Mesenchymal stem cell (in vitro differentiated cells and primary cell): ENCODE results near the gene DLST.

ENCODE experiments used
- DNase-seq: peaks from one replicate; pipeline ENCODE4 v3.0.0-alpha.2; 2013
- H2AFZ ChIP-seq: one replicate; pipeline ENCODE4 v1.6.1; 2013; ENCODE audit warnings: low read depth, mild to moderate bottlenecking, control low read depth, inconsistent platforms, low read length, moderate library complexity
- H2AK5ac ChIP-seq: 2 replicates; pipeline ENCODE4 v1.6.1; 2013; ENCODE audit warnings: low read length, moderate library complexity, mild to moderate bottlenecking, inconsistent platforms; ENCODE audit not compliant: severe bottlenecking
- H2BK120ac ChIP-seq: one replicate; pipeline ENCODE4 v1.6.1; 2013; ENCODE audit warnings: low read depth, mild to moderate bottlenecking, inconsistent platforms, low read length, moderate library complexity
- H2BK12ac ChIP-seq, 2 experiments: one replicate each; pipeline ENCODE4 v1.6.1; 2013; ENCODE audit warnings: inconsistent platforms in 2 of 2, low read length in 2 of 2, mild to moderate bottlenecking in 2 of 2, moderate library complexity in 2 of 2, control low read depth in 1 of 2
- H2BK15ac ChIP-seq: one replicate; pipeline ENCODE4 v1.6.1; 2013; ENCODE audit warnings: mild to moderate bottlenecking, low read depth, inconsistent platforms; ENCODE audit not compliant: poor library complexity, severe bottlenecking
- H2BK5ac ChIP-seq: 2 replicates; pipeline ENCODE4 v1.6.1; 2013; ENCODE audit warnings: low read depth, mild to moderate bottlenecking, low read length, control low read depth, inconsistent platforms; ENCODE audit not compliant: poor library complexity, severe bottlenecking
- H3K14ac ChIP-seq, 2 experiments: one replicate each; pipeline ENCODE4 v1.6.1; 2013; ENCODE audit warnings: inconsistent platforms in 2 of 2, low read length in 2 of 2, control low read depth in 1 of 2, mild to moderate bottlenecking in 1 of 2, moderate library complexity in 1 of 2
- H3K18ac ChIP-seq, 2 experiments: one replicate each; pipeline ENCODE4 v1.6.1; 2013; ENCODE audit warnings: inconsistent platforms in 2 of 2, low read length in 2 of 2, control low read depth in 1 of 2, low read depth in 1 of 2, mild to moderate bottlenecking in 1 of 2
- H3K23ac ChIP-seq, 2 experiments: one replicate each; pipeline ENCODE4 v1.6.1; 2013; ENCODE audit warnings: inconsistent platforms in 2 of 2, low read length in 2 of 2, mild to moderate bottlenecking in 2 of 2, moderate library complexity in 2 of 2, control low read depth in 1 of 2
- H3K27ac ChIP-seq: 2 replicates; pipeline ENCODE4 v1.5.1; 2013; ENCODE audit warnings: mild to moderate bottlenecking, moderate library complexity, low read length, control low read depth, inconsistent platforms; ENCODE audit not compliant: poor library complexity, severe bottlenecking
- H3K27me3 ChIP-seq, 2 experiments: 2 replicates each; pipeline versions ENCODE4 v1.6.1 to v1.7.0; 2013; ENCODE audit warnings: low read length in 2 of 2, mild to moderate bottlenecking in 2 of 2, moderate library complexity in 2 of 2, control low read depth in 1 of 2, inconsistent platforms in 1 of 2; ENCODE audit not compliant: control insufficient read depth in 1 of 2, insufficient read depth in 1 of 2
- H3K36me3 ChIP-seq, 2 experiments: 2 replicates each; pipeline versions ENCODE4 v1.6.1 to v1.7.0; 2013; ENCODE audit warnings: low read length in 2 of 2, control low read depth in 1 of 2, inconsistent platforms in 1 of 2, low read depth in 1 of 2, mild to moderate bottlenecking in 1 of 2; ENCODE audit not compliant: insufficient read depth in 2 of 2, control insufficient read depth in 1 of 2
- H3K4ac ChIP-seq, 2 experiments: one replicate each; pipeline ENCODE4 v1.6.1; 2013; ENCODE audit warnings: inconsistent platforms in 2 of 2, low read length in 2 of 2, mild to moderate bottlenecking in 2 of 2, moderate library complexity in 2 of 2, control low read depth in 1 of 2, low read depth in 1 of 2
- H3K4me1 ChIP-seq: 2 replicates; pipeline ENCODE4 v1.6.1; 2013; ENCODE audit warnings: low read depth, low read length, control low read depth; ENCODE audit not compliant: control insufficient read depth, insufficient read depth
- H3K4me2 ChIP-seq: 2 replicates; pipeline ENCODE4 v1.6.1; 2013; ENCODE audit warnings: low read length, mild to moderate bottlenecking, inconsistent platforms; ENCODE audit not compliant: poor library complexity, severe bottlenecking
- H3K4me3 ChIP-seq, 2 experiments: 2 replicates each; pipeline versions ENCODE4 v1.5.1 to v1.7.0; 2013; ENCODE audit warnings: low read length in 2 of 2, mild to moderate bottlenecking in 2 of 2, control low read depth in 1 of 2, low read depth in 1 of 2; ENCODE audit not compliant: insufficient read depth in 1 of 2
- H3K79me1 ChIP-seq: replicated peaks from 2 replicates; pipeline ENCODE4 v1.6.1; 2013; ENCODE audit warnings: mild to moderate bottlenecking, control low read depth, low read length, inconsistent platforms; ENCODE audit not compliant: poor library complexity, severe bottlenecking
- H3K9ac ChIP-seq: 2 replicates; pipeline ENCODE4 v1.7.0; 2013; ENCODE audit warnings: mild to moderate bottlenecking, low read length, moderate library complexity
- H3K9me3 ChIP-seq: 2 replicates; pipeline ENCODE4 v1.7.0; 2013; ENCODE audit warnings: mild to moderate bottlenecking, low read length; ENCODE audit not compliant: control insufficient read depth
- H4K8ac ChIP-seq: one replicate; pipeline ENCODE4 v1.6.1; 2013; ENCODE audit warnings: inconsistent platforms, mild to moderate bottlenecking, low read length, moderate library complexity
- H4K91ac ChIP-seq: one replicate; pipeline ENCODE4 v1.6.1; 2013; ENCODE audit warnings: mild to moderate bottlenecking, low read length, inconsistent platforms
- WGBS: methylation state at CpG from one replicate; pipeline ENCODE4 v1.1.7; 2013; ENCODE audit warnings: mixed read lengths; 5-methylcytosine and 5-hydroxymethylcytosine counted together

DLST gene

DNA sequence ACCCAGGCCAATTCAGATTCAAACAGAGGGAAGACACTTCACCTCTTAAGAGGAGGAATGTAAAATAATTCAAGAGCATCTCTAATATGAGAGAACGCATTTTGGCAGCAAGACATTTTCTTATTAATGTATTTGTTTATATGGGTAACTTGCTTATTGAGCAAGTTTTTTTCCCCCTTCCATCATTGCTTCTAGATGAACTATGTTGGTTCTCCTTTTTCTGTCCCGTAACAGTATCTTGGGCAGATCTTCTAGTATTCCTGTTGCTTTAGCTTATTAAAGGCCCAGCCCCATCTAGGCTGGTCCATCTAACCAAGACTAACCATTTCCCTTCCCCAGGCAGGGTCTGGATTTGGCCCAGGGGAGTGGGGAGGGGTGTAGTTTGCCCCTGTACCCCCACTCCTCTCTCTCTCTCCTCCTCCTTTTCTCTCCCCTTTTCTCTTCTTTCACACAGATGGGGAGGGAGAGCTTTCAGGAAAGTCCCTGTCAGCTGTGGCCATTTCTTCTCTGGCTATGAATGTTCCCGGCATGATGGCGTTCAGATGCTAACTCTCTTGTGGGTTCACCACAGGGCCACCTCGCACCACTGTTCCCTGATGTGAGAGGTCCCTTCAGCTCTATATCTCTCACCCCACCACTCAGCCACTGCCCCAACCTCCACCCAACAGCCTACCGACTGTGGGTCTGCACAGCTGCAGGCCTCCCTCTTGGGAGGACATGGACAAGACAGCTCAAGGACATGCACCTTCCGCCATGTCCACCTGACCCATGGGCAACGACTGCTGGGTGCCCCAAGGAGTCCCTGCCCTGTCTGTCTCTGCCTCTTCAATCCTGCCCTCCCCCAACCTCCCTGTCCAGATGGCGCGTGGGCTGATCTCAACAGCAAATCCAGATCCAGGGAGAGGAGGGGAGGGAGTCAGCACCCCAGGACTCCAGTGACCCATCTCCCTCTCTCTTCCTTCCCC is 57.1 kb downstream of the DLST start:
- H3K18ac ChIP-seq: peak overlapping the region; percentile 46 to 86
- peaks cover 0 to 3% of the 10 kb centered on the region in 2 experiments for H3K36me3 ChIP-seq
- peak overlapping the region; percentile 57 for H3K9ac ChIP-seq
- H2BK120ac ChIP-seq: peak overlapping the region; percentile 65
- H3K4ac ChIP-seq: peak overlapping the region; percentile 12 to 15
- no peak overlapping the region for H3K4me3 ChIP-seq
- H4K8ac ChIP-seq: peak overlapping the region; percentile 75
- no peak overlapping the region for H2AFZ ChIP-seq
- H3K14ac ChIP-seq: peak overlapping the region in 1 of 2 experiments; percentile 84
- peak overlapping the region; percentile 33 to 47 for H2BK12ac ChIP-seq
- H3K9me3 ChIP-seq: no peaks in the 10 kb centered on the region
- H2AK5ac ChIP-seq: peak overlapping the region; percentile 30
- over 99% methylated on average over 9 of the region's 10 CpGs for WGBS
- peaks cover 26% of the 10 kb centered on the region for H3K4me1 ChIP-seq
- H4K91ac ChIP-seq: peak overlapping the region; percentile 90
- H3K27ac ChIP-seq: no peak overlapping the region
- no peak for DNase-seq
- peaks cover 0 to under 1% of the 10 kb centered on the region in 2 experiments for H3K27me3 ChIP-seq
- H3K4me2 ChIP-seq: no peak overlapping the region
- H2BK15ac ChIP-seq: peak overlapping the region; percentile 55
- H3K23ac ChIP-seq: no peak overlapping the region
- H2BK5ac ChIP-seq: no peak overlapping the region
- no peaks in the 10 kb centered on the region for H3K79me1 ChIP-seq

DNA sequence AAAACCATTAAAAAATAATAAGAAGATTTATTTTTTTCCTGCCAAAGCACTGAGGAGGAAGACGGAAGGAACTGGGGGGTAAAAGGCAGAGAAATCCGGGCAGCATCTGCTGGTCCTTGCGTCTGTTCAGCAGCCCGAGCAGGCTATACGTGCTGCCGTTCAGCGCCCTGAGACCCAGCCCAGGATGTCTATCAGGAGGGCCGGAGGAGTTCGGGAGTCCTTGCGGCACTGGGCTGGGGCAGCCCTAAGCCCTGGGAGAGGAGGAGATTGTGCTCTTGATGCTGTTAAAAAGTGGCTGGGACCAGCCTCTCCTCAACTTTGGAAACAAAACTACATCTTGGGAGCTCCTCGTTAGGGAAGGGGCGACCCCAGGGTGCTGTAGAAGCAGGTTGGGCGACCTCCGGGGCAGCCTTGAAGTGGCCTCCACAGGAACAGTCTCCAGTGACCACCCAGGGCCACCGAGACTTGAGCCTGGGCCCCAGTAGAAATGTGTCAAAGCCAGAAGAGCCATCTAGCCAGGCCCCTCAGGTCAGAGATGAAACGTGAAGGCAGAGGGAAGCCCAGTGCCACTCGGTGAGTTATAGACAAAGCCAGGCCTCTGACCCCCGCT is 59.3 kb downstream of the DLST start:
- Histone ChIP-seq H3K4me2 (no peak overlapping the region), H3K79me1 (no peaks in the 10 kb centered on the region), H2BK120ac (no peak overlapping the region), H3K4ac (peak overlapping the region in 1 of 2 experiments; percentile 8), H3K23ac (no peak overlapping the region), H2BK5ac (no peak overlapping the region), H2BK15ac (no peak overlapping the region), H2BK12ac (peak overlapping the region; percentile 72 to 93), H3K4me1 (peaks cover 26% of the 10 kb centered on the region), H4K91ac (peak overlapping the region; percentile 44), H3K27ac (no peak overlapping the region), H2AFZ (no peak overlapping the region), H3K36me3 (peaks cover 0 to 3% of the 10 kb centered on the region in 2 experiments), H3K4me3 (no peak overlapping the region), H3K9me3 (no peaks in the 10 kb centered on the region), H3K9ac (peak overlapping the region; percentile 33), H3K18ac (peak overlapping the region; percentile 38 to 46), H3K14ac (no peak overlapping the region), H3K27me3 (no peaks in the 10 kb centered on the region), H2AK5ac (peak overlapping the region; percentile 85), H4K8ac (peak overlapping the region; percentile 22)
- WGBS: 89% methylated on average over 16 of the region's 18 CpGs
- DNase-seq: no peak

DNA sequence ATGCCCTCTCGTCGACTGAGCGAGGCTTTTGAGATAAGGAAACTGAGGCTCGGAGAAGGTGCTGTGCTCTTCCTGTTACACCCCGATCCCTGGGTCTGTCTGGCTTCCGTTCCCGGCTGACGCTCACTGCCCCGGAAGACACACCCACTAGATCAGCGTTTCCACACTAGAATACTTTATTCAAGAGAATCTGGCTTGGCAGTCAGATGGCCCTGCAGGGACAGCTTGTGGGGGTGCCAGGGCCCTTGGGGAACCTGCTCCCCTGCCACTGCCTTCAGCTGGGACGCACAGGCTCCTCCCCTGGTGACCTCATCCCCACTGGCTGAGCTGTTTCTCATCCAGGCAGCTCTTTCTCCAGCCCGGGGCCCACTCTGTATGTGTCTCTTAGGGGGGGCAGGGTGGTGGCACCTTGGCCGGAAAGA is 60.0 kb downstream of the DLST start:
- H2BK12ac ChIP-seq: peak overlapping the region; percentile 72 to 93
- H2BK5ac ChIP-seq: no peak overlapping the region
- H2AFZ ChIP-seq: no peak overlapping the region
- peak overlapping the region; percentile 32 for H3K4me2 ChIP-seq
- no peak overlapping the region for H3K27ac ChIP-seq
- H3K4ac ChIP-seq: peak overlapping the region in 1 of 2 experiments; percentile 2
- H4K91ac ChIP-seq: peak overlapping the region; percentile 58
- peaks cover 0 to 3% of the 10 kb centered on the region in 2 experiments for H3K36me3 ChIP-seq
- 49% methylated on average over 13 of the region's 13 CpGs for WGBS
- peak overlapping the region; percentile 85 for H2AK5ac ChIP-seq
- H3K4me3 ChIP-seq: peak overlapping the region in 1 of 2 experiments; percentile 11
- peak overlapping the region; percentile 83 for H2BK15ac ChIP-seq
- H3K14ac ChIP-seq: peak overlapping the region in 1 of 2 experiments; percentile 64
- H3K27me3 ChIP-seq: no peaks in the 10 kb centered on the region
- no peak overlapping the region for H2BK120ac ChIP-seq
- H3K23ac ChIP-seq: no peak overlapping the region
- DNase-seq: peak; percentile 63
- peak overlapping the region; percentile 22 for H4K8ac ChIP-seq
- peak overlapping the region; percentile 33 for H3K9ac ChIP-seq
- H3K4me1 ChIP-seq: peaks cover 27% of the 10 kb centered on the region
- peak overlapping the region; percentile 23 to 46 for H3K18ac ChIP-seq
- no peaks in the 10 kb centered on the region for H3K79me1 ChIP-seq
- H3K9me3 ChIP-seq: no peaks in the 10 kb centered on the region

DNA sequence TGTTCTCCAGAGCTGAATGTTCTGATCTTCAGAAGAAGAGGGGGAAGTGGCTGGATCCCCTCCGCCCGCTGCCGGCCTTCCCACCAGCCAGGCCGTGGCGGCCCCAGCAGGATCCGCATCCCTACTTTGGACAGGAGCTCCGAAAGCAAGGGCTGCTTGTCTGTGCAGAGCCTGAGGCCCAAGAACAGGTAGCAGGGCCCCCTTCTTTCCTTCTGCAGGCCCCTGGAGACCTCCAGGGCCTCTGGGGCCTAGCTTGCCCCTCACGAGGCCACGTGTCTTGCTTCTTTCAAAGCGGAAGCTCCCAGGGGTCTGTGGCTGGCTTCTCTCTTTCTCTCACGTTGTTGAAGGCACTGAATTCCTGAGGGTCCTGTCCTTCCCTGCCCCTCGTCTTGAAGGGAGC is 60.5 kb downstream of the DLST start:
- WGBS: 89% methylated on average over 12 of the region's 12 CpGs

More for the DNA sequence above, 60.5 kb downstream of the DLST start:
- Histone ChIP-seq H2AFZ (no peak overlapping the region), H3K4me2 (no peak overlapping the region), H3K14ac (no peak overlapping the region), H3K79me1 (no peaks in the 10 kb centered on the region), H3K9me3 (no peaks in the 10 kb centered on the region), H2BK5ac (no peak overlapping the region), H2BK15ac (peak overlapping the region; percentile 83), H3K4me3 (no peak overlapping the region), H3K27ac (no peak overlapping the region), H2BK120ac (no peak overlapping the region), H3K23ac (peak overlapping the region in 1 of 2 experiments; percentile 18), H4K8ac (peak overlapping the region; percentile 10), H3K27me3 (no peaks in the 10 kb centered on the region), H3K9ac (peak overlapping the region; percentile 33), H2AK5ac (no peak overlapping the region), H4K91ac (peak overlapping the region; percentile 59), H3K36me3 (peaks cover 3% of the 10 kb centered on the region in 2 experiments), H3K4me1 (peaks cover 29% of the 10 kb centered on the region), H3K18ac (peak overlapping the region in 1 of 2 experiments; percentile 41), H3K4ac (peak overlapping the region in 1 of 2 experiments; percentile 2), H2BK12ac (peak overlapping the region in 1 of 2 experiments; percentile 54)
- DNase-seq: no peak
